MV-4-11 (cell line): Measurements from ENCODE around the gene CHCHD4.
"Not testable (repeated sequence)": the region's sequence is repeated elsewhere in the genome, so short reads cannot be mapped to it uniquely, and the experiment has no call there.

ENCODE experiments used
- DNase-seq: peaks from one replicate; lab custom pipeline; 2025; lab: John Stamatoyannopoulos, UW

Gene CHCHD4

GRCh38 chr3:14135581-14135980, 10.9 kb upstream of the CHCHD4 start:
- DNase-seq = no peak

GRCh38 chr3:14134291-14134690, 9.6 kb upstream of the CHCHD4 start:
- no peak for DNase-seq

- DNase-seq = no peak
Measured at GRCh38 chr3:14133876-14134275, 9.2 kb upstream of the CHCHD4 start.

GRCh38 chr3:14133188-14133800, 8.6 kb upstream of the CHCHD4 start:
- no peak for DNase-seq

- no peak for DNase-seq
Measured at GRCh38 chr3:14132689-14133088, 8.0 kb upstream of the CHCHD4 start.

- DNase-seq = no peak
Measured at GRCh38 chr3:14132120-14132519, 7.5 kb upstream of the CHCHD4 start.

GRCh38 chr3:14131134-14131533, 6.5 kb upstream of the CHCHD4 start:
- DNase-seq = no peak

GRCh38 chr3:14130707-14131106, 6.0 kb upstream of the CHCHD4 start:
- DNase-seq = no peak

- no peak for DNase-seq
Measured at GRCh38 chr3:14130230-14130629, 5.6 kb upstream of the CHCHD4 start.

GRCh38 chr3:14129296-14129695, 4.6 kb upstream of the CHCHD4 start:
- DNase-seq = no peak

- no peak for DNase-seq
Measured at GRCh38 chr3:14128724-14129123, 4.1 kb upstream of the CHCHD4 start.

GRCh38 chr3:14127516-14128161, 3.0 kb upstream of the CHCHD4 start:
- DNase-seq = no peak

GRCh38 chr3:14126887-14127505, 2.3 kb upstream of the CHCHD4 start:
- DNase-seq = no peak

GRCh38 chr3:14126017-14126886, 1.6 kb upstream of the CHCHD4 start:
- no peak for DNase-seq

GRCh38 chr3:14125193-14126016, 735 bp upstream of the CHCHD4 start:
- peak; percentile 84 for DNase-seq

GRCh38 chr3:14124223-14124614, 451 bp downstream of the CHCHD4 start:
- DNase-seq = peak; percentile 84

GRCh38 chr3:14123308-14124222, 1.1 kb downstream of the CHCHD4 start:
- DNase-seq = no peak

GRCh38 chr3:14122301-14122700, 2.4 kb downstream of the CHCHD4 start:
- no peak for DNase-seq

GRCh38 chr3:14121859-14122258, 2.8 kb downstream of the CHCHD4 start:
- no peak for DNase-seq

GRCh38 chr3:14120921-14121448, 3.7 kb downstream of the CHCHD4 start:
- not testable (repeated sequence) for DNase-seq
